Loucy (cell line): ENCODE data around the gene ACAP2.

ENCODE experiments used
- EZH2phosphoT487 ChIP-seq: fragments of 200-600 bp; IDR thresholded peaks from 2 replicates; pipeline ENCODE4 v1.6.1; 2018; ENCODE audit warnings: antibody characterized with exemption, mild to moderate bottlenecking, moderate library complexity, borderline replicate concordance
- TF ChIP-seq, protein P1 (sequence below): fragments of 200-600 bp; sonication (generic); conservative IDR thresholded peaks from 2 replicates; pipeline ENCODE4 v1.5.1; 2014; ENCODE audit warnings: mild to moderate bottlenecking, antibody characterized with exemption, low read length

DNA sequence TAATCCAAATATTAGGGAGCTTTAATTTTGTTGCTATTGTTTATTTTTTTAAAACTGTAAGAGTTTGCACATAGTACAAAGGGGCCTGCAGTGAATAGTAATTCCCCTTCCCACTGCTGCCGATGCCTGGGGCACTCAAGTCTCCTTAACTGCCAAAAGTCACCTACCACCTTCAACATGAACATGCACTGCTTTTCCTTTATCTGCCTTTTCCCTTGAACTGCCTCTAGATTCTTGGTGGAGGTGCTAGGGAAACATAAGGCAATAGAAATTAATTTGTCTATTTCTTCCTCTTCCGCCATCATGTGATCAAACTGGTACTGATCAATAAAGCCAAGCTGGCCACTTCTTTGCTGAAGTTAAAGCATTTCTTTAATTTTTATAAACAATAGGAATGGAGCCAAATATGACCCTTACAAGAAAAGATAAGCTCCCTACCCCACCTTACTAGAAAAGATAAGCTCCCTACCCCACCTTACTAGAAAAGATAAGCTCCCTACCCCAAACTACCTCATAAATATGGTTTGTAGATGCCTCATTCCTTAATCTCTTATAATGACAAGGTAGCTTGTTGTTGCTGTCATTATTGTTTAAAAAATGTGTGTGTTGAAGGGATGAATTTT, 17.4 kb upstream of the ACAP2 start:
- TF ChIP-seq, protein P1, sequence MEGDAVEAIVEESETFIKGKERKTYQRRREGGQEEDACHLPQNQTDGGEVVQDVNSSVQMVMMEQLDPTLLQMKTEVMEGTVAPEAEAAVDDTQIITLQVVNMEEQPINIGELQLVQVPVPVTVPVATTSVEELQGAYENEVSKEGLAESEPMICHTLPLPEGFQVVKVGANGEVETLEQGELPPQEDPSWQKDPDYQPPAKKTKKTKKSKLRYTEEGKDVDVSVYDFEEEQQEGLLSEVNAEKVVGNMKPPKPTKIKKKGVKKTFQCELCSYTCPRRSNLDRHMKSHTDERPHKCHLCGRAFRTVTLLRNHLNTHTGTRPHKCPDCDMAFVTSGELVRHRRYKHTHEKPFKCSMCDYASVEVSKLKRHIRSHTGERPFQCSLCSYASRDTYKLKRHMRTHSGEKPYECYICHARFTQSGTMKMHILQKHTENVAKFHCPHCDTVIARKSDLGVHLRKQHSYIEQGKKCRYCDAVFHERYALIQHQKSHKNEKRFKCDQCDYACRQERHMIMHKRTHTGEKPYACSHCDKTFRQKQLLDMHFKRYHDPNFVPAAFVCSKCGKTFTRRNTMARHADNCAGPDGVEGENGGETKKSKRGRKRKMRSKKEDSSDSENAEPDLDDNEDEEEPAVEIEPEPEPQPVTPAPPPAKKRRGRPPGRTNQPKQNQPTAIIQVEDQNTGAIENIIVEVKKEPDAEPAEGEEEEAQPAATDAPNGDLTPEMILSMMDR, result no peak
- no peak for TF ChIP-seq EZH2phosphoT487
